GM23248 (cell line): ENCODE measurements around the gene OR2W1.

ENCODE experiments used
- EZH2 ChIP-seq: fragments of 200-600 bp; sonication (generic); IDR thresholded peaks from 2 replicates; pipeline ENCODE4 v1.6.1; 2018; ENCODE audit warnings: antibody characterized with exemption, mild to moderate bottlenecking; ENCODE audit not compliant: insufficient read depth, poor library complexity, severe bottlenecking
- EZH2phosphoT487 ChIP-seq: fragments of 200-600 bp; sonication (generic); IDR thresholded peaks from 2 replicates; pipeline ENCODE4 v1.6.1; 2018; ENCODE audit warnings: antibody characterized with exemption, moderate library complexity, mild to moderate bottlenecking, low read depth; ENCODE audit not compliant: insufficient read depth

DNA sequence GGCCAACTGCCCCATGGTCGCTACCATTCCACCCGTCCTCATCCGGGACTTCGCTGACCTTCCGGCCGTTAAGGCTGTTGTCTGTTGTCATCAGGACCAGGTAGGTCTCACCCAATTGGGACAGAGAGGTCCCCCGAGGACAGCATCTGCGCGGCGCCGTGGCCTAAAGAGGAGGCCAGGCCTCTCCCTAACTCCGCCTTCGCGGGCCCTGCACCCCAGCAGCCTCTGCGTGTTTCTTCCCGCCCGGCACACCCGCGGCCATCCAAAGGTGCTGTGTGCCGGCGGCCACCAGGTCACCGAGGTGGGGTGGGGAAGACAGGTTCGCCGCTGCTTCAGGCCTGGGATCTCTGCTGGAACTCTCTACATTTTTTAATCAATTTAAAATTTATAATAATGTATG lies 9.0 kb downstream of the OR2W1 start:
- no peak for TF ChIP-seq EZH2phosphoT487
- TF ChIP-seq EZH2: no peak
